ENCODE measurements around the gene RASGRF2.
A peak's percentile ranks its signal among the peaks of the same experiment; 100 is the strongest.

Gene RASGRF2

DNA sequence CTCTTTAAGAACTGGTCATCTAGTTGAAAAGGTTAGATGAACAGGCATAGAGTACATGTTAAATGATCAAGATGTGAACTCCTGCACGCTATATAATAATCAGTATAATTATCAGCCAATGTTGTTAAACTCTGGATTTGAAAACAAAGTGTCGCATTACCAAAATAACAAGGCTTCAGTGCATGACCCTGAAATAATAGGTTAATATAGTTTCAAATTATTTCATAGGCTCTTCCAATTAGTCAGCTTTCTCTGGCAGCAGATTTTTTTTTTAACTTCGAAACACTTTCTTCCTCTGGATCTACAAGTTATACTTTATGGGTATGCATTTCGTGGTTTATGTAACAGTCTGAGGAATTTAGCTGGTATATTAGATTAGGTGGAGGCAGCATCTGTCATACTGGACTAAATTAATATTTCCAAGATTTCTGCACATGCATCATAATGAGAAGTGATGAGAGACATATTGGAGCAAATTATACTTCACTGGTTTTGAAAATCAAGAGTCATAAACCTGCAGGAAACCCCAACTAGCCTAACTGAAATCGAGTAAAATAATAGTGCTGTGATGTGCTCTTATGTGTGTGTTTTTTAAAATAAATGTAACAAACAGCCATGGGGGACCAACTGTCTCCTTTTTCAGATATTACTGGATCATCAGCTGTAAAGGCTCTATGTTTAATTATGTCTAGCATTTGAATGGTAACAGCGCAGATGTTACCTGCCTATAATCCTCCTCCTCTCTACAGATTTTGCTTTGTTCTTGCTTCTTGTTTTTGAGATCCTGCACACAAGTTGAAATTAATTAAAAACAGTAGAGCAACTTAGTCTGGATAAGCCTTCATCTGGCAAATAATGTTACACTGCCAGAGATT is 187.1 kb downstream of the RASGRF2 start:
- no peak overlapping the region for H3K4me3 ChIP-seq (replicated peaks in 1 of 2; ENCODE audit: low read depth in 2 of 2, low read length in 2 of 2)
- no peak for DNase-seq (ENCODE audit: low read depth in 2 of 2)
- TF ChIP-seq, protein P1, sequence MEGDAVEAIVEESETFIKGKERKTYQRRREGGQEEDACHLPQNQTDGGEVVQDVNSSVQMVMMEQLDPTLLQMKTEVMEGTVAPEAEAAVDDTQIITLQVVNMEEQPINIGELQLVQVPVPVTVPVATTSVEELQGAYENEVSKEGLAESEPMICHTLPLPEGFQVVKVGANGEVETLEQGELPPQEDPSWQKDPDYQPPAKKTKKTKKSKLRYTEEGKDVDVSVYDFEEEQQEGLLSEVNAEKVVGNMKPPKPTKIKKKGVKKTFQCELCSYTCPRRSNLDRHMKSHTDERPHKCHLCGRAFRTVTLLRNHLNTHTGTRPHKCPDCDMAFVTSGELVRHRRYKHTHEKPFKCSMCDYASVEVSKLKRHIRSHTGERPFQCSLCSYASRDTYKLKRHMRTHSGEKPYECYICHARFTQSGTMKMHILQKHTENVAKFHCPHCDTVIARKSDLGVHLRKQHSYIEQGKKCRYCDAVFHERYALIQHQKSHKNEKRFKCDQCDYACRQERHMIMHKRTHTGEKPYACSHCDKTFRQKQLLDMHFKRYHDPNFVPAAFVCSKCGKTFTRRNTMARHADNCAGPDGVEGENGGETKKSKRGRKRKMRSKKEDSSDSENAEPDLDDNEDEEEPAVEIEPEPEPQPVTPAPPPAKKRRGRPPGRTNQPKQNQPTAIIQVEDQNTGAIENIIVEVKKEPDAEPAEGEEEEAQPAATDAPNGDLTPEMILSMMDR (IDR thresholded peaks at IDR 0.05; ENCODE audit: low read depth, low read length), result no peak

- H3K4me3 ChIP-seq (replicated peaks in 1 of 2; ENCODE audit: low read depth in 2 of 2, low read length in 2 of 2), result no peak overlapping the region
- DNase-seq (ENCODE audit: low read depth in 2 of 2), result no peak
- TF ChIP-seq, protein P1 (IDR thresholded peaks at IDR 0.05; ENCODE audit: low read depth, low read length), result no peak
These were observed 187.9 kb downstream of the RASGRF2 start for GRCh38 chr5:81147886-81148571.

DNA sequence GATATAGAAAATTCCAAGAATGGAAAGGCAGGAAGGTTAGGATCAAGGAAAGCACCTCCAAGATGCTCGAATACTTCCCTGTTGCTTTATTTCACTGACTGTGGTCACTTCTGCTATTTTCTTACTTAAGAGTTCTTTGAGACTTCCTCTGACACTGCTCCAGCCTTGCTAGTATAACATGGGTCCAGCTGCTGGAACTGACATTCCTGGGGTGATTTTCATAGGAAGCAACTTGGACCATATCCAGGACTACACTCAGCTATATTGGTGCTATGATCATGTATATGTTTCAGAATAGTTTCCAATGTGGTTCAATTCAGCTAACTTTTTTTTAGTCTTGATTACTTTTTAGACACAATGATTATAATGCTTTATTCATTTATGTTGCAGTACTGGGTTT is 191.4 kb downstream of the RASGRF2 start:
- TF ChIP-seq, protein P1 (IDR thresholded peaks at IDR 0.05; ENCODE audit: low read depth, low read length), result no peak
- H3K4me3 ChIP-seq (replicated peaks in 1 of 2; ENCODE audit: low read depth in 2 of 2, low read length in 2 of 2), result no peak overlapping the region
- DNase-seq (ENCODE audit: low read depth in 2 of 2), result peak; percentile 31 to 61

- H3K4me3 ChIP-seq (replicated peaks in 1 of 2; ENCODE audit: low read depth in 2 of 2, low read length in 2 of 2), result no peak overlapping the region
- TF ChIP-seq, protein P1 (IDR thresholded peaks at IDR 0.05; ENCODE audit: low read depth, low read length), result no peak
- no peak for DNase-seq (ENCODE audit: low read depth in 2 of 2)
These were observed 194.6 kb downstream of the RASGRF2 start for GRCh38 chr5:81154725-81155124.

DNA sequence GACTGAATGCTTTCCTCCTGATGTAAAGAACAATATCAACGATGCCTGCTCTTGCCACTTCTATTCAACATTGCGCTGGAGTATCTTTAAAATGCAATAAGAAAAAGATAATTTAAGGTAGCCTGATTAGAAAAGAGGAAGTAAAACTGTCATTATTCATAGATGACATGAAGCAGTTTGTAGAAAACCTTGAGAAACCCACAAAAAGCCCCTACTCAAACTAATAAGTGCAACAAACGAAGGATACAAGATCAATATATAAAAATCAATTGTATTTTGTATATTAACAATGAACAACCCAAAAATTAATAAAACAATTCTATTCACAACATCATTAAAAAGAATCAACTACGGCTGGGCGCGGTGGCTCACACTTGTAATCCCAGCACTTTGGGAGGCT is 196.6 kb downstream of the RASGRF2 start:
- no peak for DNase-seq (ENCODE audit: low read depth in 2 of 2)
- TF ChIP-seq, protein P1 (IDR thresholded peaks at IDR 0.05; ENCODE audit: low read depth, low read length), result no peak
- no peak overlapping the region for H3K4me3 ChIP-seq (replicated peaks in 1 of 2; ENCODE audit: low read depth in 2 of 2, low read length in 2 of 2)

- H3K4me3 ChIP-seq (replicated peaks in 1 of 2; ENCODE audit: low read depth in 2 of 2, low read length in 2 of 2), result no peak overlapping the region
- DNase-seq (ENCODE audit: low read depth in 2 of 2), result no peak
- TF ChIP-seq, protein P1 (IDR thresholded peaks at IDR 0.05; ENCODE audit: low read depth, low read length), result no peak
These were observed 200.9 kb downstream of the RASGRF2 start for GRCh38 chr5:81161012-81161601.

Measured in cardiac fibroblast (primary cell).